GM12874 (cell line): ENCODE data around the gene SCRN1.

ENCODE experiments used
- TF ChIP-seq, protein P1 (sequence below): IDR thresholded peaks from 2 replicates; pipeline ENCODE4 v1.5.1; 2011; ENCODE audit warnings: low read depth, mild to moderate bottlenecking, control low read depth, low read length, moderate library complexity; ENCODE audit not compliant: insufficient read depth

The SCRN1 gene

GRCh38 chr7:29988424-29989256, 961 bp downstream of the SCRN1 start:
- TF ChIP-seq, protein P1, sequence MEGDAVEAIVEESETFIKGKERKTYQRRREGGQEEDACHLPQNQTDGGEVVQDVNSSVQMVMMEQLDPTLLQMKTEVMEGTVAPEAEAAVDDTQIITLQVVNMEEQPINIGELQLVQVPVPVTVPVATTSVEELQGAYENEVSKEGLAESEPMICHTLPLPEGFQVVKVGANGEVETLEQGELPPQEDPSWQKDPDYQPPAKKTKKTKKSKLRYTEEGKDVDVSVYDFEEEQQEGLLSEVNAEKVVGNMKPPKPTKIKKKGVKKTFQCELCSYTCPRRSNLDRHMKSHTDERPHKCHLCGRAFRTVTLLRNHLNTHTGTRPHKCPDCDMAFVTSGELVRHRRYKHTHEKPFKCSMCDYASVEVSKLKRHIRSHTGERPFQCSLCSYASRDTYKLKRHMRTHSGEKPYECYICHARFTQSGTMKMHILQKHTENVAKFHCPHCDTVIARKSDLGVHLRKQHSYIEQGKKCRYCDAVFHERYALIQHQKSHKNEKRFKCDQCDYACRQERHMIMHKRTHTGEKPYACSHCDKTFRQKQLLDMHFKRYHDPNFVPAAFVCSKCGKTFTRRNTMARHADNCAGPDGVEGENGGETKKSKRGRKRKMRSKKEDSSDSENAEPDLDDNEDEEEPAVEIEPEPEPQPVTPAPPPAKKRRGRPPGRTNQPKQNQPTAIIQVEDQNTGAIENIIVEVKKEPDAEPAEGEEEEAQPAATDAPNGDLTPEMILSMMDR = no peak

GRCh38 chr7:29987811-29988317, 1.7 kb downstream of the SCRN1 start:
- TF ChIP-seq, protein P1 = no peak

- TF ChIP-seq, protein P1 = no peak
Observed at GRCh38 chr7:29987083-29987482, 2.5 kb downstream of the SCRN1 start.

GRCh38 chr7:29980151-29980550, 9.4 kb downstream of the SCRN1 start:
- TF ChIP-seq, protein P1 = no peak

DNA sequence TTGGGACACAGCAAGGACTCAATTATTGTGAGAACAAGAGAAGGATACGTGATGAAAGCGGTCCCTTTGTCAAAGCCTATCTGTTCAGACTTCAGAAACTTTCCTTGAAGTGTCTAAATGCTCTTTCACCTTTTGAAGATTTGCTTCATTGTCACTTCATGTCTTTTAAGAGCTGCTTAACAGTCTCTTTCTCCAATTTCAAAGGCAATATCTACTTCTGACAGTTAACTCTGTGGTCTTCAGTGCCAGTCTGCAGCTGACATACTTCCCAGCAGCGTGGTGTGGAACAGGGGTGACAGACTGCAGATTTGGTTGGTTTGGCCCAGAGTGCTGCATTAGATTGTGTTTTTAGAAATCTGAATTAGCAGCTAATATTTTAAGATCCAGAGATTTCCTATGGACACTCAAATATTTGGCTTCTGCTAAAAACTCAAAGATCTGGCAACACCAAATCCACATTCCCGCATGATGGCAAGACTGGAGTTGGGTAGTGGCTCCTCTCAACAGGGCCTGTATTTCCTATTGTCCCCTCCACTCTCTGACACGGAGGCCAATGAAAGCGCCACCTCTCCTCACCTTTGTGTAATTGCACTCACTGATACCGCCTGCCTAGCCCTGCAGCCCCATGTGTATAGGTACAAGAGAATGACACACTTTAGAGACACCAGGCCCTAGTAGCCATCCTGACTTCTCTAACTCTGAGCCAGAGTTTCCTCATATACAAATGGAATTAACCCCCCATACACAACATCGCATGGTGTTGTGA, 11.5 kb downstream of the SCRN1 start:
- TF ChIP-seq, protein P1 = peak; percentile 17; the same call in 1 of the 2 replicates

DNA sequence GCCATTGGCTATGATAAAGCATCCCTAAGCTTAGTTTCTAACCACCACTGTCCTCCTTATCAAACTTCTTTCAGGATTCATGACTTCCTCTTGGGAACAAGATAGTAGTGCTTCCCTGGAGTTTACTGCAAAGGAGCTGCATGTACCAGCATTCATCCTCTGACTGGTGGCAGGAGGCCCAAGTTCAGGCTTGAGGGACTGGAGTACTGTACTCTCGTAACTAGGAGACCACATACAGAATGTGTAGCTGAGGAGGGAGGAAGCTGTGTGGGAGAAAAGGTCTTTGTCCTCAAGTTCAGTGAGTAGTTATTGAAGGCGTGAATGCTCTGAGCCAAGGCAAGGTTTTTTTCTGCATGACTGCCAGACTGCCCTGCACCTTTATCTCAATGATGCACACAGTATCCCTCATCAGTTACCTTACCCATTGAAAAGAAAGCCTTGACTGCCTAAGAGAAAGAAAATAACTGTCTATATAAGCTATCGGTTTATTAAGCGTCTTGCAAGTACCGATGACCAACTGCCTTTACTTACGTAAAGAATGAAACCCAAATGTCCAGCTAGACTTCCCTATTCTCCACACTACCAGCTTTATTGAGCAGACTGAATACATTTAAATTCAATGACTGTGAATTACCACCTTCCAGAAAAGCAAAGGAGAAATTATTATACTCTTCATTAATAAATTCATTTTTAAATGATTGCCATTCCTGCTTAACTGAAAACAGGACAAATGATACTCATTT, 12.8 kb downstream of the SCRN1 start:
- TF ChIP-seq, protein P1 = no peak

- TF ChIP-seq, protein P1 = no peak
Observed at GRCh38 chr7:29976266-29976665, 13.3 kb downstream of the SCRN1 start.
